HEK293 (cell line): Measurements from ENCODE around the gene ATP6V1D.

Experiments used
- ZNF10 ChIP-seq: fragments of 450-650 bp; formaldehyde crosslinking; IDR thresholded peaks from 2 replicates; pipeline ENCODE4 v1.5.1; 2017; ENCODE audit warnings: missing biosample characterization, missing genetic modification characterization
- ZNF274 ChIP-seq, 2 experiments: fragments of 200-500 bp in 1 of 2; fragments of 450-650 bp in 1 of 2; sonication (Bioruptor generic) in 1 of 2; formaldehyde crosslinking in 1 of 2; IDR thresholded peaks; 2 replicates each; pipeline versions ENCODE4 v1.5.1 to v1.6.1; 2014 to 2016; ENCODE audit warnings: borderline replicate concordance in 1 of 2, inconsistent platforms in 1 of 2, low read length in 1 of 2, missing biosample characterization in 1 of 2, missing genetic modification characterization in 1 of 2
- ZNF292 ChIP-seq: fragments of 450-650 bp; formaldehyde crosslinking; IDR thresholded peaks from 2 replicates; pipeline ENCODE4 v1.5.1; 2016; ENCODE audit warnings: low read depth, missing biosample characterization, missing genetic modification characterization, borderline replicate concordance

- no peak for TF ChIP-seq ZNF10 (tag by site-specific recombination)
- no peak for TF ChIP-seq ZNF292 (tag by site-specific recombination)
- TF ChIP-seq ZNF274 (IDR thresholded peaks at IDR 0.05; ENCODE audit: low read length), result no peak
- no peak for TF ChIP-seq ZNF274 (tag by site-specific recombination; IDR thresholded peaks at IDR 0.05; ENCODE audit: borderline replicate concordance)
Measured at GRCh38 chr14:67319142-67319541, 40.5 kb downstream of the ATP6V1D start.
